Measurements from ENCODE around the gene CDK10.
A peak's percentile ranks its signal among the peaks of the same experiment; 100 is the strongest.
"Not testable (repeated sequence)": the region's sequence is repeated elsewhere in the genome, so short reads cannot be mapped to it uniquely, and the experiment has no call there.

CDK10 gene

GRCh38 chr16:89668790-89669158 is 17.7 kb upstream of the CDK10 start:
- Histone ChIP-seq H3K4me1 (ENCODE audit: control insufficient read depth, insufficient read depth, low read length) (no peaks in the 10 kb centered on the region), H3K27me3 (ENCODE audit: control insufficient read depth, insufficient read depth, low read length) (no peaks in the 10 kb centered on the region), H3K4me3 (ENCODE audit: low read depth, low read length) (no peak overlapping the region), H3K9ac (ENCODE audit: low read length) (no peak overlapping the region), H3K9me3 (ENCODE audit: control insufficient read depth, insufficient read depth, low read depth, low read length) (peaks cover 25% of the 10 kb centered on the region), H3K36me3 (ENCODE audit: control insufficient read depth, insufficient read depth, low read length) (peaks cover 11% of the 10 kb centered on the region), H3K27ac (ENCODE audit: low read depth, low read length) (no peak overlapping the region)

- no peak overlapping the region for H3K9ac ChIP-seq (ENCODE audit: low read length)
- H3K9me3 ChIP-seq (ENCODE audit: control insufficient read depth, insufficient read depth, low read depth, low read length) = peaks cover 25% of the 10 kb centered on the region
- H3K4me3 ChIP-seq (ENCODE audit: low read depth, low read length) = no peak overlapping the region
- H3K27me3 ChIP-seq (ENCODE audit: control insufficient read depth, insufficient read depth, low read length) = no peaks in the 10 kb centered on the region
- no peaks in the 10 kb centered on the region for H3K4me1 ChIP-seq (ENCODE audit: control insufficient read depth, insufficient read depth, low read length)
- H3K27ac ChIP-seq (ENCODE audit: low read depth, low read length) = no peak overlapping the region
- peaks cover 4% of the 10 kb centered on the region; the same call in 1 of the 2 replicates for H3K36me3 ChIP-seq (ENCODE audit: control insufficient read depth, insufficient read depth, low read length)
Observed at GRCh38 chr16:89669755-89670154, 16.7 kb upstream of the CDK10 start.

DNA sequence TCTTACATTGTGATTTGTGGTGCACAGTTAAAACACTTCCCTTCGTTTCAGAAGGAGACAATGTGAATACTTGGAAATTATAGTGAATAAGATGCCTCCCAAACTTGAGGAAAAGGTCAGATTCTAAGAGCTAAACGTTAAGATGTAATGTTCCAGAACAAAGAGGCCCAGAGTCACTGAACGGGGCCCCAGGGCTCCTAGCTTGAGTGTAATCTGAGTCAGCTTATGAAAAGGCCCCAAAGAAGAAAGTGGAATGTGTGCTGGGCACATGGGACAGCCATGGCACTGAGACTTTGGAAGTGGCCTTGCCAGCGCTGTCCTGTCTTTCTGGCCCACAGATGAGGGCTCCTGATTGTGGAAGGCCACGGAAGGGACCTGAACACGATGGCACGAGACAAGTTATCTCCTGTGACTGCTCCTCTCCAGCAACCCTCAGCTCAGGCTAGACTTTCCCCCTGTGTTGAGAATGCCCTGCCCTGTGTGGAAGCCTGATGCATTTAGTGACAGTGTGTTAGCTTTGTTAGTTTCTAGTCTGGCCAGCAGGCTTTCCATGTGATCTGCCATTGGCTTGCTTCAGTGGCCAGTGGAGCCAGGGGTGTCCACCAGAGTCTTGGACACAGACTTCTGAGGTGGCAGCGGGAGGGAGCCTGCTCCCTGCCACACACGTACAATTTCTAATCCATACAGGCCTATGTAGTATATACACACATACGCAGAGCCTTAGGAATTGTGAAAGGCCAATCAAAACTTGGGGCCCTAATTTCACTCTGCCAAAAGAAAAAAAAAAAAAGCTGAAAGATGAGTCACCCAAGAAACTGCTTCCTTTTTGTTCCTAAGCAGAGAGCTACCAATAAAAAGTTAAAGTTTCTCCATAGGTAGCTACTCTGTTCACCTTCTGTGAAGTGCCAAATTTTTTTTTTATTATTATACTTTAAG is 15.7 kb upstream of the CDK10 start:
- H3K4me1 ChIP-seq (ENCODE audit: control insufficient read depth, insufficient read depth, low read length) = no peaks in the 10 kb centered on the region
- no peak overlapping the region for H3K27ac ChIP-seq (ENCODE audit: low read depth, low read length)
- H3K36me3 ChIP-seq (ENCODE audit: control insufficient read depth, insufficient read depth, low read length) = no peaks in the 10 kb centered on the region; the same call in 1 of the 2 replicates
- H3K4me3 ChIP-seq (ENCODE audit: low read depth, low read length) = no peak overlapping the region
- no peaks in the 10 kb centered on the region for H3K27me3 ChIP-seq (ENCODE audit: control insufficient read depth, insufficient read depth, low read length)
- no peak overlapping the region for H3K9ac ChIP-seq (ENCODE audit: low read length)
- peaks cover 23% of the 10 kb centered on the region for H3K9me3 ChIP-seq (ENCODE audit: control insufficient read depth, insufficient read depth, low read depth, low read length)

DNA sequence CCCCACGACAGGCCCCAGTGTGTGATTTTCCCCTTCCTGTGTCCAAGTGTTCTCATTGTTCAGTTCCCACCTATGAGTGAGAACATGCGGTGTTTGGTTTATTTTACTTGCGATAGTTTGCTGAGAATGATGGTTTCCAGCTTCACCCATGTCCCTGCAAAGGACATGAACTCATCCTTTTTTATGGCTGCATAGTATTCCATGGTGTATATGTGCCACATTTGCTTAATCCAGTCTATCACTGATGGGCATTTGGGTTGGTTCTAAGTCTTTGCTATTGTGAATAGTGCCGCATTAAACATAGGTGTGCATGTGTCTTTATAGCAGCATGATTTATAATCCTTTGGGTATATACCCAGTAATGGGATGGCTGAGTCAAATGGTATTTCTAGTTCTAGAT is 14.9 kb upstream of the CDK10 start:
- not testable (repeated sequence) for H3K27ac ChIP-seq (ENCODE audit: low read depth, low read length); H3K36me3 ChIP-seq (ENCODE audit: control insufficient read depth, insufficient read depth, low read length); H3K9ac ChIP-seq (ENCODE audit: low read length); H3K4me3 ChIP-seq (ENCODE audit: low read depth, low read length); H3K27me3 ChIP-seq (ENCODE audit: control insufficient read depth, insufficient read depth, low read length); H3K4me1 ChIP-seq (ENCODE audit: control insufficient read depth, insufficient read depth, low read length)
- peaks cover 18% of the 10 kb centered on the region for H3K9me3 ChIP-seq (ENCODE audit: control insufficient read depth, insufficient read depth, low read depth, low read length)

GRCh38 chr16:89672177-89672941 is 14.1 kb upstream of the CDK10 start:
- Histone ChIP-seq H3K4me1 (ENCODE audit: control insufficient read depth, insufficient read depth, low read length) (no peaks in the 10 kb centered on the region), H3K36me3 (ENCODE audit: control insufficient read depth, insufficient read depth, low read length) (no peaks in the 10 kb centered on the region), H3K9me3 (ENCODE audit: control insufficient read depth, insufficient read depth, low read depth, low read length) (peaks cover 21% of the 10 kb centered on the region), H3K27ac (ENCODE audit: low read depth, low read length) (no peak overlapping the region), H3K27me3 (ENCODE audit: control insufficient read depth, insufficient read depth, low read length) (no peaks in the 10 kb centered on the region), H3K4me3 (ENCODE audit: low read depth, low read length) (no peak overlapping the region), H3K9ac (ENCODE audit: low read length) (no peak overlapping the region)

DNA sequence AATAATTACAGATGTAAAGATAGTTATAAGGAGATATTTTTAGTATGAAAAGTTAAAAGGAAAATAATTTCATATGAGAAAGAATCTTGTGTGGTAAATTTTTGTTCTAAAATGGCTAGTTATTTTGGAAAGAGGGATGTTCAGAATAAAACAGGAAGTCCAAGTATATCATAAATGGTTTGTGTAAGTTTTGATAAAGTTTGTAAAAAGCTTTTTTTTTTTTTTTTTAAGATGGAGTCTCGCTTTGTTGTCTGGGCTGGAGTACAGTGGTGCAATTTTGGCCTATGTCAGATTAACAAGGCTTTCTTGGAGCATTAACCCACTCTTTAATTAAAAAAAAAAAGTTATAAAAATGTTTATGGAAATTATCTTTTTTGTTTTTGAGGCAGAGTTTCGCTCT is 8.2 kb upstream of the CDK10 start:
- no peaks in the 10 kb centered on the region for H3K4me1 ChIP-seq (ENCODE audit: control insufficient read depth, insufficient read depth, low read length)
- H3K36me3 ChIP-seq (ENCODE audit: control insufficient read depth, insufficient read depth, low read length) = peaks cover 6% of the 10 kb centered on the region; the same call in 1 of the 2 replicates
- H3K27ac ChIP-seq (ENCODE audit: low read depth, low read length) = no peak overlapping the region
- H3K9ac ChIP-seq (ENCODE audit: low read length) = no peak overlapping the region
- H3K9me3 ChIP-seq (ENCODE audit: control insufficient read depth, insufficient read depth, low read depth, low read length) = peaks cover 51% of the 10 kb centered on the region
- no peak overlapping the region for H3K4me3 ChIP-seq (ENCODE audit: low read depth, low read length)
- no peaks in the 10 kb centered on the region for H3K27me3 ChIP-seq (ENCODE audit: control insufficient read depth, insufficient read depth, low read length)

DNA sequence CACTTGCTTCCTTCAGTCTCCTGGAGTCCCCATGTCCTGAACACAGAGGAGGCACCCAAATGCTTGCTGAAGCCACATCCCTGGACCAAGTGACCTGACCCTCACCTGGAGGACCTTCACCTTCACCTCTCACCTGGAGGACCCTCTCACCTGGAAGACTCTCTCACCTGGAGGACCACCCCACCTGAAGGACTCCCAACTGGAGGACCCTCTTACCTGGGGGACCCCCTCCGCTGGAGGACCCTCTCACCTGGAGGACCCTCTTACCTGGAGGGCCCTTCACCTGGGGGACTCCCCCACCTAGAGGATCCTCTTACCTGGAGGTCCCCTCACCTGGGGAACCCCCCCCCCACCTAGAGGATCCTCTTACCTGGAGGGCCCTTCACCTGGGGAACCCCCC is 573 bp upstream of the CDK10 start:
- Histone ChIP-seq H3K4me1 (ENCODE audit: control insufficient read depth, insufficient read depth, low read length) (no peaks in the 10 kb centered on the region), H3K9me3 (ENCODE audit: control insufficient read depth, insufficient read depth, low read depth, low read length) (peaks cover 35% of the 10 kb centered on the region), H3K27me3 (ENCODE audit: control insufficient read depth, insufficient read depth, low read length) (no peaks in the 10 kb centered on the region), H3K36me3 (ENCODE audit: control insufficient read depth, insufficient read depth, low read length) (peaks cover 36% of the 10 kb centered on the region), H3K9ac (ENCODE audit: low read length) (no peak overlapping the region), H3K27ac (ENCODE audit: low read depth, low read length) (no peak overlapping the region), H3K4me3 (ENCODE audit: low read depth, low read length) (no peak overlapping the region)

GRCh38 chr16:89687092-89687940 is 827 bp downstream of the CDK10 start:
- H3K4me3 ChIP-seq (ENCODE audit: low read depth, low read length) = peak overlapping the region; percentile 84
- peaks cover 26% of the 10 kb centered on the region for H3K9me3 ChIP-seq (ENCODE audit: control insufficient read depth, insufficient read depth, low read depth, low read length)
- peak overlapping the region; percentile 70; the same call in 1 of the 2 replicates for H3K27ac ChIP-seq (ENCODE audit: low read depth, low read length)
- H3K36me3 ChIP-seq (ENCODE audit: control insufficient read depth, insufficient read depth, low read length) = peaks cover 48% of the 10 kb centered on the region
- H3K27me3 ChIP-seq (ENCODE audit: control insufficient read depth, insufficient read depth, low read length) = no peaks in the 10 kb centered on the region
- no peaks in the 10 kb centered on the region for H3K4me1 ChIP-seq (ENCODE audit: control insufficient read depth, insufficient read depth, low read length)
- peak overlapping the region; percentile 63 for H3K9ac ChIP-seq (ENCODE audit: low read length)

DNA sequence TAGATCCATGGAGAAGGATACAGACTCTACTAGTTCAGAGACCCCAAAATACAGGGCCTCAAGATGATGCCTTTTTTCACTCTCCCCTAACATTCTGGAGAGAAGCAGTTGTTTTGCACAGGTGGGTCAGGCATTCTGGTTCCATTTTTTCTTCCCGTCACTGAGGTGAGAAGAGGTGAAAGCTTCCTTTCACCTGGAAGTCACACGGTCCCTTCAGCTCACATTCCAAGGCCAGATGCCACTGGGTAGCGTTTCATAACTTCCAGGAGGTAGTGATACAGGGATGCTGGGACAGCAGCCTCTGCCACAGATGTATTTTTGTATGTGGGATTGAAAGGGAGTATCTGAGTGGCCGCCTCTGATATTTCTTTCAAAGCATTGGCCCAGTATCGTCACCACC is 1.9 kb downstream of the CDK10 start:
- Histone ChIP-seq H3K27ac (ENCODE audit: low read depth, low read length) (no peak overlapping the region), H3K4me3 (ENCODE audit: low read depth, low read length) (no peak overlapping the region), H3K27me3 (ENCODE audit: control insufficient read depth, insufficient read depth, low read length) (no peaks in the 10 kb centered on the region), H3K9me3 (ENCODE audit: control insufficient read depth, insufficient read depth, low read depth, low read length) (peaks cover 18% of the 10 kb centered on the region), H3K9ac (ENCODE audit: low read length) (no peak overlapping the region), H3K36me3 (ENCODE audit: control insufficient read depth, insufficient read depth, low read length) (peaks cover 50% of the 10 kb centered on the region), H3K4me1 (ENCODE audit: control insufficient read depth, insufficient read depth, low read length) (no peaks in the 10 kb centered on the region)

DNA sequence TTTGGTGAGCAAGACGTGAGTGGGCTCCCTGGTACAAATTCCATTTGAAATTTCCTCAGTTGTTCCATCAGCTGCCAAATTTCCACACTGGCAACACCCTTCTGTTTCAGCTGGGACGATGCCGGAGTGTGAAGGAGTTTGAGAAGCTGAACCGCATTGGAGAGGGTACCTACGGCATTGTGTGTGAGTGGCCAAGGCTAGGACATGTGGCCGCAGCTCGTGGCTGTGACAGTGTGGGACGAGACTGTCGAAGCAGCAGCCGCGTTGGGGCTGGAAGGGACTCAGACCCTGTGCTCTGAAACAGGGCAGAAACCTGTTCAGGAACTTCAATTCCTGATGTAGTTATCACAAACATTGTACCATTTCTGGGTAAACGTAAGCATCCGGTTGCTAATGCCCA is 2.7 kb downstream of the CDK10 start:
- no peaks in the 10 kb centered on the region for H3K27me3 ChIP-seq (ENCODE audit: control insufficient read depth, insufficient read depth, low read length)
- H3K9ac ChIP-seq (ENCODE audit: low read length) = no peak overlapping the region
- peaks cover 12% of the 10 kb centered on the region for H3K9me3 ChIP-seq (ENCODE audit: control insufficient read depth, insufficient read depth, low read depth, low read length)
- H3K4me3 ChIP-seq (ENCODE audit: low read depth, low read length) = no peak overlapping the region
- H3K4me1 ChIP-seq (ENCODE audit: control insufficient read depth, insufficient read depth, low read length) = no peaks in the 10 kb centered on the region
- no peak overlapping the region for H3K27ac ChIP-seq (ENCODE audit: low read depth, low read length)
- peaks cover 53% of the 10 kb centered on the region for H3K36me3 ChIP-seq (ENCODE audit: control insufficient read depth, insufficient read depth, low read length)

Data from HUES6 (cell line).